Loucy (cell line): ENCODE data around the gene NSD1.

Experiments
- H2AFZ ChIP-seq: fragments of 200-600 bp; sonication (generic); 2 replicates; pipeline ENCODE4 v1.6.0; 2016; ENCODE audit warnings: antibody characterized with exemption, mild to moderate bottlenecking, low read length, moderate library complexity
- H3F3A ChIP-seq: fragments of 200-600 bp; 2 replicates; pipeline ENCODE4 v1.6.0; 2016; ENCODE audit warnings: antibody characterized with exemption, low read depth, mild to moderate bottlenecking
- H3K27me3 ChIP-seq: fragments of 200-600 bp; sonication (generic); 2 replicates; pipeline ENCODE4 v1.6.1; 2014; ENCODE audit warnings: low read length, mild to moderate bottlenecking; ENCODE audit not compliant: insufficient read depth, poor library complexity, severe bottlenecking
- H3K36me3 ChIP-seq: fragments of 200-600 bp; sonication (generic); 2 replicates; pipeline ENCODE4 v1.6.1; 2016; ENCODE audit warnings: low read length; ENCODE audit not compliant: insufficient read depth
- H3K4me1 ChIP-seq: fragments of 200-600 bp; sonication (generic); 2 replicates; pipeline ENCODE4 v1.5.1; 2014; ENCODE audit warnings: low read length, mild to moderate bottlenecking; ENCODE audit not compliant: insufficient read depth, poor library complexity, severe bottlenecking
- H3K4me2 ChIP-seq: fragments of 200-600 bp; sonication (generic); 2 replicates; pipeline ENCODE4 v1.6.0; 2014; ENCODE audit warnings: antibody characterized with exemption, low read length, low read depth, mild to moderate bottlenecking; ENCODE audit not compliant: poor library complexity, severe bottlenecking
- H3K4me3 ChIP-seq: fragments of 200-600 bp; sonication (generic); 2 replicates; pipeline ENCODE4 v1.5.1; 2014; ENCODE audit warnings: low read length, mild to moderate bottlenecking, mixed read lengths; ENCODE audit not compliant: poor library complexity, severe bottlenecking
- H3K79me2 ChIP-seq: fragments of 200-600 bp; sonication (generic); 2 replicates; pipeline ENCODE4 v1.6.1; 2014; ENCODE audit warnings: low read length; ENCODE audit not compliant: insufficient read depth
- H3K9ac ChIP-seq: fragments of 200-600 bp; sonication (generic); 2 replicates; pipeline ENCODE4 v1.6.0; 2014; ENCODE audit warnings: mild to moderate bottlenecking, low read depth, low read length, moderate library complexity; ENCODE audit not compliant: poor library complexity, severe bottlenecking
- H3K9me2 ChIP-seq: fragments of 200-600 bp; sonication (generic); replicated peaks from 2 replicates; pipeline ENCODE4 v1.6.1; 2016; ENCODE audit warnings: low read depth, low read length, mixed read lengths
- H3K9me3 ChIP-seq: fragments of 200-600 bp; sonication (generic); 2 replicates; pipeline ENCODE4 v1.6.1; 2014; ENCODE audit warnings: mild to moderate bottlenecking, antibody characterized with exemption, low read length, low read depth; ENCODE audit not compliant: insufficient read depth
- H4K20me1 ChIP-seq: fragments of 200-600 bp; sonication (generic); 2 replicates; pipeline ENCODE4 v1.6.0; 2014; ENCODE audit warnings: antibody characterized with exemption, low read length, mild to moderate bottlenecking; ENCODE audit not compliant: insufficient read depth, poor library complexity, severe bottlenecking
- CTCF ChIP-seq: fragments of 200-600 bp; sonication (generic); conservative IDR thresholded peaks from 2 replicates; pipeline ENCODE4 v1.5.1; 2014; ENCODE audit warnings: mild to moderate bottlenecking, antibody characterized with exemption, low read length
- EZH2phosphoT487 ChIP-seq: fragments of 200-600 bp; IDR thresholded peaks from 2 replicates; pipeline ENCODE4 v1.6.1; 2018; ENCODE audit warnings: antibody characterized with exemption, mild to moderate bottlenecking, moderate library complexity, borderline replicate concordance

NSD1 gene

DNA sequence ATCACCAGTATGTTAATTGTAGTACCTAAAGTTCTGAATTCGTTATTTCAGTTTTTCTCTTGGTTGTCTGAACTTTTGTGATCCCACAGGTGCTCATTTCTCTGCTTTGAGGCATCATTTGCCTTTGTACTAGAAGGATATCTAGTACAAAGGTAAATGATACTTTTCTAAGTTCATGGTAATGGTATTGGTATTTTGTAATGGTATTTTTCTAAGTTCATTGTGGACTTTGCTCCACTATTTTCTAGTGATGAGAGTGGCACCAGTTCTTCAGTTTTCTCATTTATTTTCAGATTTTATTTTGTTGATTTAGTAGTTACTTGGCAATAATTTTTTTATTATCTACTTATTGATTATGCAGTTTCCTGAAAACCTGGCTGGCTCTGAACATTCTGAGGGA lies 127.9 kb downstream of the NSD1 start:
- no peak for TF ChIP-seq CTCF
- no peak for TF ChIP-seq EZH2phosphoT487
- Histone ChIP-seq H4K20me1 (no peaks in the 10 kb centered on the region), H3K36me3 (peaks cover 26% of the 10 kb centered on the region; the same call in 1 of the 2 replicates), H2AFZ (no peak overlapping the region), H3K9ac (no peak overlapping the region), H3K4me1 (no peaks in the 10 kb centered on the region), H3F3A (no peaks in the 10 kb centered on the region), H3K4me3 (no peak overlapping the region), H3K79me2 (no peaks in the 10 kb centered on the region), H3K9me2 (no peaks in the 10 kb centered on the region), H3K4me2 (no peak overlapping the region), H3K27me3 (no peaks in the 10 kb centered on the region), H3K9me3 (no peaks in the 10 kb centered on the region)

GRCh38 chr5:177264178-177264577 lies 130.6 kb downstream of the NSD1 start:
- Histone ChIP-seq H3K4me3 (no peak overlapping the region), H3K27me3 (no peaks in the 10 kb centered on the region), H2AFZ (no peak overlapping the region), H3K9ac (no peak overlapping the region), H3K36me3 (peaks cover 25% of the 10 kb centered on the region; the same call in 1 of the 2 replicates), H3K9me2 (no peaks in the 10 kb centered on the region), H3K4me1 (no peaks in the 10 kb centered on the region), H3K4me2 (no peak overlapping the region), H3K9me3 (no peaks in the 10 kb centered on the region), H3F3A (no peaks in the 10 kb centered on the region), H3K79me2 (no peaks in the 10 kb centered on the region), H4K20me1 (no peaks in the 10 kb centered on the region)
- TF ChIP-seq EZH2phosphoT487 (no peak), CTCF (no peak)

DNA sequence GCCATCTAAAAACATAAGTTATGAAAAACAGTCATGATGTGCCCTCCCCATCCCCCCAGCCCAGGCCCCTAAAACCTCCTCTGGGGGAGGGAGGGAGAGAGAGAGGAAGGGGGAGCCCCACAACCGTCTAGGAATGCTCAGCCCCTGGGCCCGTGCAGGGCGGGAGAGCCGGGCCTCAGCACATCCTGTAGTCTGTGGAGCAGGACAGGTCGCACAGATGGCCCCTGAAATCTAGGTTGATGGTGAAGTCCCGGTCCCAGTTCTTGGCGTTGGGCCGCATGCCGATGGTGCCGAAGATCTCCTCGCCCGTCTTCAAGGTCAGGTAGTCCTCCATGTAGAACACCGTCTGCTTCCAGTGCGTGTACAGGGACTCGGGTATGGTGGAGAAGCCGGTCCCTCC lies 131.8 kb downstream of the NSD1 start:
- Histone ChIP-seq H3F3A (no peaks in the 10 kb centered on the region), H3K9me2 (no peaks in the 10 kb centered on the region), H3K4me3 (no peak overlapping the region), H3K36me3 (peaks cover 33% of the 10 kb centered on the region; the same call in 1 of the 2 replicates), H3K4me2 (no peak overlapping the region), H2AFZ (no peak overlapping the region), H3K9me3 (no peaks in the 10 kb centered on the region), H3K9ac (no peak overlapping the region), H3K27me3 (no peaks in the 10 kb centered on the region), H3K79me2 (no peaks in the 10 kb centered on the region), H3K4me1 (no peaks in the 10 kb centered on the region), H4K20me1 (no peaks in the 10 kb centered on the region)
- no peak for TF ChIP-seq CTCF
- no peak for TF ChIP-seq EZH2phosphoT487
